Measurements from ENCODE around the gene PLEKHF1.
"Not testable (repeated sequence)": the region's sequence is repeated elsewhere in the genome, so short reads cannot be mapped to it uniquely, and the experiment has no call there.

The PLEKHF1 gene, protein sequence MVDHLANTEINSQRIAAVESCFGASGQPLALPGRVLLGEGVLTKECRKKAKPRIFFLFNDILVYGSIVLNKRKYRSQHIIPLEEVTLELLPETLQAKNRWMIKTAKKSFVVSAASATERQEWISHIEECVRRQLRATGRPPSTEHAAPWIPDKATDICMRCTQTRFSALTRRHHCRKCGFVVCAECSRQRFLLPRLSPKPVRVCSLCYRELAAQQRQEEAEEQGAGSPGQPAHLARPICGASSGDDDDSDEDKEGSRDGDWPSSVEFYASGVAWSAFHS

DNA sequence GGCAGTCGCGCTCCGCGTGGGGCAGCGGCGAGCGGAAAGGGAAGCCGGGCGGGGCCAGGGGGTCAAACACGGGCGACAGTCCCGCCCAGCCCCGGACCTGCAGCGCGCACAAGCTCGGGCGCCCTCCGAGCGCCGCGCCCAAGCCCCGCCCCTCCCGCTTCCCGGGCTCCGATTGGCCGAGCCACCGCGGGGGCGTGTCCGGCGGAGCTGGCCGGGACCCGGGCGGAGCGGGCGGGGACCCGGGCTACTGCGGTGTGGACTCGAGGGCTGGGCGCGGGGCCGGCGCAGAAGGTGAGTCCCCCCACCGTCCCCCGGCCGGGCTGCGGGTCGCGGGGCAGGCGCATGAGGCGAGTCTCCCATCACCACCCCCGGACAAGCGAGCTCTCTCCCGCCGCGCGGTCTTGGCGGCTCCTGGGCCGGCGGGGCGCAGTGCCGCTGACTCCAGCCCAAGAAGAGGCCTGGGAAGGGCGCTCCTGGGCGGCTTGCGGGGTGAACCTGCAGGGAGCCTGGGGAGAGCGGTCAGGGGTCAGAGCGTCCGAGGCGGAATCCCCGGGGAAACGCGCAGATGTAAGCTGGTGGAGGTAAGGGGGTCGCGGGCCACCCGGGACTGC is at the start of gene PLEKHF1:
Gene PLEKHF1 (plus strand): TSS at position 247 of the 611 bp plus-strand sequence. CDS start 8,379 bp downstream, outside the sequence.
- DNase-seq = peak; percentile 73

DNA sequence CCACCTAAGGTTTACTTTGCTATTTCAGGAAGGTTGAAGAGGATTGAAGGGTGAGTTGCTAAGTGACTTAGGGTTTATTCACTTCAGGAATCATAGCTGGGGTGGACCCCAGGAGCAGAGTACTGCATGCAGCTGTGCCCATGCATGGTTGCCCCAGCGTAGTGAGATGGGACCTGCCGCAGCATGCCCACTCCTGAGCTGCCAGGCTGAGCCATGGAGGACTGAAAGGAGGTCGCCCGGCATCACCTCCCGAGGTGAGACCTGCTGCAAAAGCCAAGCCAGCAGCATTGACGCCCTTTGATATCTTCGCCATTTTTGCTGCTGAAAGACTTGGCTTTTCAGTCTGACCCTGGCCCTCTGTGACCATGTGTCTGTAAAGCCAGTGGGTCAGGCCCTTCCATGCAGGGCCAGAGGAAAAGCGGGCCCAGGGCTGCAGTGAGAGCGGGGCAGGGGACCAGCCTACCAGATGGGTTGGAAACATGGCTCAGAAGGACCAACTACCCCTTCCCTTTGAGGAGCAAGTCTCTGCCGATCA is 49.3 kb upstream of the PLEKHF1 start:
- DNase-seq = no peak

DNA sequence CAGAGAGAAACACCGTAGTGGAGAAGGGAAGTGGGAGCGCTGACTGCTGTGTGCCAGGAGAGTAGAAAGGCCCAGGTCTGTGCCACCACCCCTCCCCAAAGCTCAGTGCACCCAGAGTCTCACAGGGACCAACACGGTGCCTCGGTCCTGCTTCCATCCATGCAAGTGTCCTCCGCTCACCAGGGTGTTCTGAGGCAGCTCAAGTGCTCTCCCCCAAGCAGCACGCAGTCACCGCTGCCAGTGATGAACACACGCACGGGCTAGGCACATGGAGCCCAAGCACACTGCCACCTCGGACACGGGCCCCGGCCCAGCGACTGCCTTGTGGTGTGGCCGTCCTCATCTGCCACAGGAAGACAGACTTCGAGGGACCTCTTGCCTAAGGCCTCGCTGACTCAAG is 48.7 kb upstream of the PLEKHF1 start:
- no peak for DNase-seq

DNA sequence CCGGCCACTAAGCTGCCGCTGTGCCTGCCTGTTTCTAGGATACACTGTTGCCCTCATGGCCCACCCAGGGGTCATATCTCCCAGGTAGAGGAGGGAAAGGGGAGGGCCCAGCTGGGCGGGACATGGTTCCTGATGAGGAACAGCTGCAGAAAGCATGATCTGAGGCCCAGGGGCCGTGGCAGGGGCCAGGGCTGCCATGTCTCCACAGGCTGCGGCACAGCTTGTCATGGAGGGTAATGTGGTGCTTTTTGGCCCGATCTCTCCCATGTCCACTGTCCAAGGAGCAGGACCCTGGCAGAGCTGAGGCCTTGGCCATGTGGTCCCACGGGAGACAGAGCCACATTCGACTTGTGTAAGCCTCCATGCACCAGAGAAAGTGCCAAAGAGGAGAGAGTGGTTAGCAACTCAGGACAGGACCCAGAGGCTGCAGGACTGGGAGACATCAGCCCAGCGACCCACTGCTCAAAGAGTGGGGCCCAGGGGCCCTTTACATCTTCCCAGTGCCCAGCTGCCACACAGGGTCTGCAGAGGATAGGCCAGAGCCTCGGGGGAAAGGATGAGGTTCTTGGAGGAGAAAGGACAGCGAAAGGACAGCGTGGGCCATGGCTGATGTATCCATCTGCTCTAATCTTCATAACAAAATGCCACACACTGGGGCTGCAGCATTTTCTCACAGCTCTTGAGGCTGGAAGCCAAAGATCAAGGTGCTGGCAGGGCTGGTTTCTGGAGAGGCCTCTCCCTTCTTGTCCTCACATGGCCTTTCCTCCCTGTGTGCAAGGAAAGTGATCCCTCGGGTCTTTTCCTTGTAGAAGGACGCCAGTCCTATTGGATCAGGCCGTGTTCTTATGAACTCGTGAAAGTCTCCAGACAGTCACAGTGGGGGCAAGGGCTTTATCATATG is 47.6 kb upstream of the PLEKHF1 start:
- DNase-seq = no peak

DNA sequence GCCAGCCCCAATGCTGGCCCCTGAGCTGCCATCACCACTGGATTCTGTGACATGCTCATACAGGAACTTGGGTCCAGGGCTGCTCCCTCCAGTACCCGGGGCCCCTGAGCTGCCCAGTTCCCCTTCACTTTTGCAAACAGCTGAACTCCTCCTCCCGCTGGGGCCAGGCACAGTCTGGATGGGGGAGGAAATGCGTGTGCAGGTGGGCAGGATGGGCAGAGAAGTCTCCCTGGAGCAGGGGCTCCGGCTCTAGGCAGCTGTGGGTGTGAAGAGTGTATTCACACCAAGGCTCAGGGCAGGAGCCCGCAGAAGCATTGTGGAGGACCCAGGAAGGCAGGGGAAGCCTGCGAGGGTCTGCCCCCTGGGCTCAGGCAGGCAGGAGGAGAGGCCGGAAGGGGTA is 46.8 kb upstream of the PLEKHF1 start:
- no peak for DNase-seq

DNA sequence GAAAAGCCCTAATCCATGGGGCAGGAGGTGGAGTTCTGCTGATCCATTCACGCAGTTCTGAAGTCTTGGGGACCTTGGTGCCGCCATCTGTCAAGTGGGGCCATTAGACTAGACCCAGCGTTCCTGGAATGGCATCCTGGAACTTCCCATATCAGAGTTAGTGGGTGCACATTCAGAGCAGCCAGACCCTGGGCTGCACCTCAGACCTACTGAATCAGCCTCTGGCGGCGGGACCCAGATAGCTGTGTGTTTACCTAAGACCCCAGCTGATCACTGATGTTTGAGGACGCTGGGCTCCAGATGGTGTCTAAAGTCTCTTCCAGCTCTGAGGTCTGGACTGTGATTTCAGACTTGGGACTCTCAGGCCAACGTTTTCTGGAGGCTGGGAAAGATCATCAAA is 46.4 kb upstream of the PLEKHF1 start:
- DNase-seq = no peak

DNA sequence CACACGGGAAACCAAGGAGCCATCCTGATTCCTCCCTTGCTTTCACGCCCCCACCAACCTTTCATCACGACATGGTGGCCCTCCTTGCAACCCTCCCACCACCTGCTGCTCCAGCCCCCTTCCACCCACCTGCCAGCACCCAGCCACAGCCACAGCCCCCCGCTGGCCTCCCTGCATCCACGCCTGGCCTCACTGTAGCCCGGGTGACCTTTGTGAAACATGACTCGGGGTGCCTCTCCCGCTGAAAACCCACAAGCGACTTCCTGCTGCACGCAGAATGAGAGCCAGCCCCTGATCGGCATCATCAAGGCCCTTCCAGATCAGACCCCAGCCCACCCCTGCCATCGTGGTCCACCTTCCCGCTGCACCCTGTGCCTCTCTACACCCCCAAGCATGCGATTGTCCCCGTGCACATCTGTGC is 44.3 kb upstream of the PLEKHF1 start:
- DNase-seq = no peak

DNA sequence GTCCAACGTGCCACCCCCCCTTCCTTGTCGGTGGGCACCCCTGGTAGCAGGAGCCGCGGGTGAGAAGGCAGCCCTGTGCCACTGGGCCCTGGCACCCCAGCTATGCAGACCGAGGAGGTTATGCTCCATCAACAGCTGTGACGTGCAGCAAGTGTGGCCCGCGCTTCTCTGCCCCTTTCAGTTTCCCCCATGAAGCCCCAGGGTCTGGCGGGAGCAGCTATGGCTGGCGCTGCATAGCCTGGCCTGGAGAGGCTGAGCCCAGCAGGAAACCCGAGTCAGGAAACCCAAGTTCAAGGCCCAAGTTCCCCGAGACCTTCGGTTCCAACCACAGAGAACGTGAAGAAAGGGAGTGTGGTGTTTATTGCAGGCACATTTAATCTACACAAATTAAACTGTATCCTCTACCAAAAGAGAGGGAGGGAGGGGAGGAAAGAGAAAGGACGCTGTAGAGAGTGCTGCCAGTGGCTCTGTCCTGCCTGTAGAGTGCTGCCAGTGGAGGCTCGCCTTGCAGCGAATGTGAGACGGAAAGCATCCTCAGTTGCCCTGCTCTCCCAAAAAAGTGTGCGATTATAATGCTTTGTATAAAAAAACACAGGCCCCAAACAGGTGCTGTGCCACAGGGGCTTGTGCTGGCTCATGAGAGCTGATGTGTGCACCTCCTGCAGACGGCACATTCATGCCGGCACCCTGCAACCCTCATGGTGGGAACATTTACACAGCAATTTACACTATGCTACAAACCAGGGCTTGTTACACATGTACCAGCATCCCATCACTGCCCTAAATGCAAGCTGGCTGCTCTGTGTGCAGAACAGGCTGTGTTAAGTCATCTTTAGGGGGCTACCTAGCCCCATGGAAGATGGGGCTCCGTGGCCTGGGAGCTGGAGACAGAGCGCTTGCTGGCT is 42.8 kb upstream of the PLEKHF1 start:
- DNase-seq = no peak

DNA sequence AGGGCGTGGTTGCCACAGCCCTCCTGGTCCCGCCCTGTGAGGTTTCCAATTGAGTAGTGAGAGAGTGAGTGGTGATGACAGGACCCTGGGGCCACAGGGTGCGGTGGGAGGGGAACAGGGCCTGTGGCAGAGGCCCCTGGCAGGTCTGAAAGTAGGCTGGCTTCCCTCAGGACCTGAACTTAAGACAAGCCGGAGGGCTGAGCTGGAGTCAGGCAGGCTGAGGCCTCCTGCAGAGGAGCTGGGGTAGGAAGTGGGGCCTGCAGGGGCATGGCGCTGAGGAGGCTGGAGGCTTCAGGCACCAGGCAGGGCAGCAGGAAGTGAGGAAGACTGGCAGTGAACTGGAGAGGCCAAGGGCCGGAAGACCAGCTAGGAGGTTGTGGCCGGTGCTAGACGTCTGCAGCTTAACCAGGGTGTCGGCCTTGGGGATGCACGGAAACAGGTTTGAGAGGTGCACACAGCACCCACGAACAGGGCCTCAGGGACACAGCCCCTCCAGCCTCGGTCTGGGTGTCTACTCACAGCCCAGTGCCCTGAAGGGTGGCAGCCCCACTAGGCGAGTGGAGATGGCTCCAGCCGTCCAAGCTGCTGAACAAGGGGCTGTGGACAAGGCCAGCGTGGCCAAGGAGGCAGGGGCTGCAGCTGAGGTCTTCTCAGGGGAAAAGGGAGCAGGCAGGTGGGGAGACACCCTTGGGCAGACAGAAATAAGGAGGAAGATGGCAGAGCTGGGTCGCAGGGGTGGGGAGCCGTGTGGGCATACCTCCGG is 41.4 kb upstream of the PLEKHF1 start:
- no peak for DNase-seq

DNA sequence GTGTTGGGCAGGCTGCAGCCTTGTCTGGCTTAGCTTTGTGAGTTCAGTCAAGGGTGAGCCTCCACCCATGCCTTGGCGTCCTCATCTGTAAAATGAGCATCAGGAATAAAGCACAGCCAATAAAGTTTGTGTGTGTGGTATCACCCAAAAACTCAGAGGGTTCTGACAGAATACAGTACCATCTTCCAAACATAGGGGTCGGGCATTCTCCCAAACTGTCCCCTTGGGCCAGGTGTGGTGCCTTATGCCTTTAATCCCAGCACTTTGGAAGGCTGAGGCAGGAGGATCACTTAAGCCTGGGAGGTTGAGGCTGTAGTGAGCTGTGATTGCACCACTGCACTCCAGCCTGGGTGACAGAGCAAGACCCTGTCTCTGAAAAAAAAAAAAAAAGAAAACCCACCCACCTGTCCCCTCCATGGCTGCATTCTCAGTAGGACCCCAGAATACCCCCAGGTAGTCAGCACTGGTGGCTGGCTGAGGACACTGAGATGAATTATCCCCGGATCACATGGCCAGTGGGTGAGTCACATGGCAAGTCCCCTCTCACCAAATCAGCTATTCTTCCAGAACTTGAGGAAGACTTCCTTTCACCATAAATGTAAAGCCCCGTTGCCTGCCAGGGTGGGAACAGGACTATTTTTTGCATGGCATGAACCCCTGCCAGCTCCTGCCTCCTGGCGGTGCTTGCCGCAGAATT is 40.6 kb upstream of the PLEKHF1 start:
- no peak for DNase-seq

DNA sequence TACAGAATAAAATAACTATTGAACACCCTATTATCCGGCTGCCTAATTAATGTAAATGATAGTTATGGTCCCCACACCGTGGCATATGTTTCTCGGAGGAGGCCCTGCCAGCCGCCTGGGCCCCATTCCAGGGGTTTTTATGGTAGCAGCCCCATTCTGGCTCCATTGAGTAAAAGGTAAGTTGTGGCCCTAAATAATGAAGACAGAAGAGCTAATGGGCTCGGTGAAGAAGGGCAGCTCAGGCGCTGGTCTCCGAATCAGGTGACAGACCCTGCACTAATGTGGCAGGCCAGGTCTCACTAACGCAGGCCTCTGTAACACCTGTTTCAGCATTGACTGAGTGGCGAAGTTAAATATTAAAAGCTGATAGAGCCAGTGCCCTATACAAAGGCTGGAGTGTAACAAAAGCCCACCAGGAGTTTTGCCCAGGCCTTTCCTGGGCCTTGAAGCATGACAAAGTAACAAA is 40.0 kb upstream of the PLEKHF1 start:
- DNase-seq = no peak

DNA sequence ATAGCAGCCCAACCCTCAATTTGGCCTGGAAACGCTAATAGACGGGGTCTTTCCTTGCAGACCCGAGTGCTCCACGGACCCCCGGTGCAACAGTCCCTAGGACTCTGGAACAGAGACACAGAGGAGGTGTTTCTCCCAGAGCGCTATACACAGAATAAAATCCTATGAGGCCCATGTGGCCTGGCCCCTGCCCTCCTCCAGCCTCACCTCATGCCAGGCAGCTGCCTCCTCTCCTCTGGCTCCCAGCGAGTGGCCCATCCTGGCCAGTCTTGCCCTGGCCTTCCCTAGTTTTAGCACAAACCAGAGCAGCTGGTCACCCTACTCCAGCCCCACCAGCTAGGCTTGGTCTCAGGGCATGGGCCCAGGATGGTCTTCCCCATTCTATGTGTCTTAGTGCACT is 38.9 kb upstream of the PLEKHF1 start:
- no peak for DNase-seq

DNA sequence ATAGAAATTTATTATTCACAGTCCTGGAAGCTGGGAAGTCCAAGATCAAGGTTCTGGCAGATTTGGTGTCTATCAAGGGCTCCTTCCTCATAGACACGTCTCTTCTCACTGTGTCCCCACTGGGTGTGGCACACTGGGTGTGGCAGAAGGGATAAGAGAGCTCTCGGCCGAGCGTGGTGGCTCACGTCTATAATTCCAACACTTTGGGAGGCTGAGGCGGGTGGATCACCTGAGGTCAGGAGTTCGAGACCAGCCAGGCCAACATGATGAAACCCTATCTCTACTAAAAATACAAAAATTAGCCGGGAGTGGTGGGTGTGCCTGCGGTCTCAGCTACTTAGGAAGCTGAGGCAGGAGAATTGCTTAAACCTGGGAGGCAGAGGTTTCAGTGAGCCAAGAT is 38.4 kb upstream of the PLEKHF1 start:
- not testable (repeated sequence) for DNase-seq

DNA sequence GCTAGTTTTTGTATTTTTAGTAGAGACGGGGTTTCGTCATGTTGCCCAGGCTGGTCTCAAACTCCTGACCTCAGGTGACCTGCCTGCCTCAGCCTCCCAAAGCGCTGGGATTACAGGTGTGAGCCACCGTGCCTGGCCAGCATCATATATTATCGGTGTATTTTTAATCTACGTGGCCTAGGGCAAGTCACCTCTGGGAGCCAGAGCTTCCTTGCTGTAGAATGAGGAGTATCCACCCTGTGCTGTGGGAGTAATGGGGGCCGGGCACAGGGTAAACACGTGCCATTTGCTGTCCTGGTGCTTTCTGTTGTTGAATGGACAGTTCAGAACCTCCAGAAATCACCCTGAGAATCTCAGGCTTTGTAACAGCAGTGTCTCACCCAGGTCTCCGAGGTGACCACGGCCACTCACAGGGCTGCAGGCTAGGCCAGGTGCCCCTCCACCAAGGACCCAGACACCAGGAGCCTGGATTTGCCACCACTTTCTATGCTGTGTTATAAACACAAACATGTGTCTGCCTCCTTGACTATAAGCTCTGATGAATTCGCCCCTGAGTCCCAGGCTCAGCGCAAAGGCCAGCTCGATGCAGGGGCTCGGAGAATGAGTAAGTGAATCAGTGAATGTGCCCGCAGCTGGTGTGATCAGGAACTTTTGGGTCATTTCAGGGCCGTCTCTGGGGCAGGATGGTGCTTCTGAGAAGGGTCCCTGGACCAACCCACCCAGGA is 36.4 kb upstream of the PLEKHF1 start:
- no peak for DNase-seq

DNA sequence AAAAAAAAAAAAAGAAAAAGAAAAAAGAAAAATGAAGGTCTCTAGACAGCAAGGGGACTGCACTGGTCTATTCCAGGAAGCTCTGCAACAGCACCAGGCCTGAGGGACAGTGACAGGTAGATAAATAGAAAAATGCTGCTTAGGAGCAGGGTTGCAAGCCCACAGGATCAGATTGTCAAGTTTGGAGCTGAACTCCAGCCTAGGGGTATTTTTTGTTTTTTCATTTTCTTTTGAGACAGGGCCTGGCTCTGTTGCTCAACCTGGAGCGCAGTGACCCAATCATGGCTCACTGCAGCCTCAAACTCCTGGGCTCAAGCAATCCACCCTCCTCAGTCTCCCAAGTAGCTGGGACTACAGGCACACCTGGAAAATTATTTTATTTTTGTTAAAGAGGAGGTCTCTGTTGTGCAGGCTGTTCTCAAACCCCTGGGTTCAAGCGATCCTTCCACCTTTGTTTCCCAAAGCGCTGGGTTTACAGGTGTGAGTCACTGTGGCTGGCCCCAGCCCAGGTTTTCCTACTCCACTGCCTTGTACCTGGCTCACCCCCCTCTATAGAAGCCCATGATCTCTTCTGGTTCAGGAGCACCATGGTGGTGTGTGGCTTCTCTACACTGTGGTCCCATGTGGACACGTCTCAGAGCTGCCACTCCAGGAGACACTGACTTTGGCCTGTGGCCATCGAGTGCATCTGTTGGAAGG is 35.3 kb upstream of the PLEKHF1 start:
- DNase-seq = no peak

DNA sequence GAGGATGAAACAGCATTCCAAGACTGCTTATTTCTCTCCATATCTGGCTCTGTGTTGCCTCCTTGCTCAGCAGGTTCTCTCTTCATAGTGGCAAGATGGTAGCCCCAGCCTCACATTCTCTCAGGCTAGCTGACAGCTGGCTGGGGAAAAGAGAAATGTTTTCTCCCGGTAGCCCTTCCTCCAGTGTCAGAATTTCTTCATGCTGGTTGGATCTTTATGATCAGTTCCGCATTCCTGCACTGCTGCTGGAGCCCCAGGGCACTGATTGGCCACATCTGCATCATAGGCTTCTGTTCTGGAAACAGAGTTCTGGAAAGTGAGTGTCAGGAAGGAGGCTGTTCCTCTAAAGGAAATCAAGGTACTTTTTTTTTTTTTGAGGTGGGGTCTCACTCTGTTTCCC is 34.6 kb upstream of the PLEKHF1 start:
- no peak for DNase-seq

DNA sequence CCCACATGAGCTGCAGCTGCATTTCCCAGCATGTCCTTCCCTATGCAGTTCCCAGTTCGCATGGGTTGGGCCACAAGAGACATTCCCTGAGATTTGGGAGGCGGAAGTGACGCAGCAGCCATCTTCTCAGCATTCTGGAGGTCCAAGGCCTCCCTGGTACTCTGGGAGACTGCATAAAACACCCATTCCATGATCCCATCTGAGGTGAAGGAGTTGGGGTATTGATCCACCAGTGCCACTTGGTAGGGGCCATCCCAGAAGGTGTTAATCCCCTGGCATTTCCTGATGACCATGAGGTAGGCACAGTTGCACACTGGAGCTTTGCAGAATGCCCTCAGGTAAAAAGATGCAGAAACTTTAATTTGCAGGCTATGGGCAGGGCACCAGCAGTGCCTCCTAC is 33.8 kb upstream of the PLEKHF1 start:
- no peak for DNase-seq

DNA sequence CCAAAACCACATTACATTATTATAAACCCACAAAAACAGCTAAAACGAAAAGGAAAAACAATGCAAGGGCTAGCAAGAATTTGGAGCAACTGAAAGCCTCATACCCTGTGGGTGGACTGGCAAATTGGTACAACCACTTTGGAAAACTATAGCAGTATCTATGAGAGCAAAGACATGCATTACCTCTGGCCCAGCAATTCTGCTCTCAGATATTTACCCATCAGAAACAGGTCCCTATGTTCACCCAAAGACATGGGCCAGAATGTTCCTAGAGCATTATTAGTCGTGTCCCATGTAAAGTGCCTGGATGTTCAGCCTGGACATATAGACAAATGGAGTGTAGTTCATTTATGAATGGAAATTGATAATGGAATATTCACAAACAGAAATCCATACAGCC is 31.3 kb upstream of the PLEKHF1 start:
- DNase-seq = no peak

DNA sequence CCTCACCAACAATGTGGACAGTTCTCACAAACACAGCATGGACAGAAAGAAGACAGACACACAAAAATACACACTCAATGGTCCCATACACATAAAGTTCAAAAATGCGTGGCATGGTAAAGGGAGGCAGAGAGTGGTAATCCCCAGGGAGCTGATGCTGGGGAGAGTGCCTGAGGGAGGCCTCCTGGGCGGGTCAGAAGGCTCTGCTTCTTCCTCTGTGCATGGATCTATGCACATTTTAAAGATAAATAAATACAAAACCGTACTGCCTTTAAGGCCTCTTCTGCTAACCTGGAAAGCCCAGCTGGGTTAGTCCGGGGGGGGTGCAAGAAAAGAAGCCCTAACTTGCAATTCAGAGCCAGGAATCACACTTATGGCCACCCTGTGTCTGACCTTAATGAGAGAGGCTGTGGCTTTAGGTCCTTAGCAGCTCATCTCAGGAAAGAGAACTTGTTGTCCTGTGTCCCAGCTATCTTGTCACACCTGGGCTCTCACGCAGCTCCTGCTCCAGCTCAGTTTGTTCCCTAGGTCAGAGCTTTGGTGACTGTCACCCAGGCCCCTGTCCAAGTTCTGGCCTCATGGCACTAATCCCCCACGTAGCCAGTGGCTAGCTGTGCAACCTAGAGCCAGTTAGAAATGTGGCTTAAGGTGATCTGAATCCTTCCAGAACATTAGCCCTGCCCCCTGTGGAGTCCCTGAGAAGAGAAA is 30.7 kb upstream of the PLEKHF1 start:
- DNase-seq = no peak

Data from NCI-H1105 (cell line).